IPS DF 6.9 (cell line): ENCODE measurements around the gene LARGE1.

ENCODE experiments used
- DNase-seq: peaks from one replicate; pipeline ENCODE4 v3.0.0-alpha.2; 2013; ENCODE audit warnings: low read depth, low spot score
- H3K27ac ChIP-seq: one replicate; pipeline ENCODE4 v1.5.1; 2013; ENCODE audit warnings: low read length, control low read depth
- H3K27me3 ChIP-seq: 2 replicates; pipeline ENCODE4 v1.6.1; 2013; ENCODE audit warnings: mild to moderate bottlenecking, low read length; ENCODE audit not compliant: control insufficient read depth, insufficient read depth
- H3K36me3 ChIP-seq: 2 replicates; pipeline ENCODE4 v1.6.1; 2013; ENCODE audit warnings: low read length; ENCODE audit not compliant: control insufficient read depth, insufficient read depth
- H3K4me1 ChIP-seq: 2 replicates; pipeline ENCODE4 v1.6.1; 2013; ENCODE audit warnings: low read length; ENCODE audit not compliant: control insufficient read depth, insufficient read depth
- H3K4me3 ChIP-seq: 2 replicates; pipeline ENCODE4 v1.5.1; 2013; ENCODE audit warnings: mild to moderate bottlenecking, low read length
- H3K9me3 ChIP-seq: 2 replicates; pipeline ENCODE4 v1.6.1; 2013; ENCODE audit warnings: low read length, inconsistent platforms; ENCODE audit not compliant: control insufficient read depth, insufficient read depth
- WGBS: extraction: QIAGEN DNeasy Blood & Tissue Kit; methylation state at CpG from one replicate; pipeline ENCODE4 v1.1.7; 2013; ENCODE audit warnings: mixed read lengths, missing lambda C conversion rate; ENCODE audit not compliant: insufficient read length, insufficient coverage; 5-methylcytosine and 5-hydroxymethylcytosine counted together

Gene LARGE1

GRCh38 chr22:33720166-33720878, 200.0 kb downstream of the LARGE1 start:
- no CpG with 5 or more reads among the region's 9 CpGs for WGBS
- DNase-seq: no peak
- H3K4me3 ChIP-seq: no peak overlapping the region

DNA sequence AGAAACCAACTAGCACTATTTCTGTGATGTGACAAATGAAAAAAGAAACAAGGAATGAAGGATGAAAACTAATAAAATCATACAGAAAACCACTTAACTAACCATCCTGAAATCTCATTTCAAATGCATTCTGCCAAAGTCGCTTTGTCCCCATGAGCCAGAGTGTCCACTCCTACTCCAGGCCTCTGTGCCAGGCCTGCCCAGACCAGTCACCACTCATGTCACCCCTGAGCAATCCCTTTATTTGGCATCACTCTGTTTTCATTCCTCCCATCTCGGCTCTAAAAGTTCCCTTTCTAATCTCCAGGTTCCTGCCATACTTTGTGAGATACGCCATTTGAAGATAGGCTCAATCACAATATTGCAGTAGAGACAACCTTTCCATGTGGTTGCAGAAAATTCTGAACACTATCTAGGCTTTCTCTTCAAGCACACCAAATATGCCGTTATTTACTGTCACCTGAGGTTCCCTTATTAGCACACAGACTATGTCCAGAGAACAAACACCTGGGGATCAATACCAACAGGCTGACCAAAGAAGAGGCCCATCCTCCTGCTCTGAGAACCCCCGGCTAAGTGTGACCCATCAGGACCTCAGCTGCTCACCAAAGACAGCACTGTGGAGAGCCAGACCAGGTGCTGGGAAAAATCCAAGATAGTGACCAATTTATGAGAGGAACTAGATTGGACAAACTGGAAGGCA, 202.4 kb downstream of the LARGE1 start:
- Histone ChIP-seq H3K9me3 (no peaks in the 10 kb centered on the region), H3K4me3 (no peak overlapping the region), H3K36me3 (no peaks in the 10 kb centered on the region), H3K4me1 (no peaks in the 10 kb centered on the region), H3K27me3 (no peaks in the 10 kb centered on the region), H3K27ac (no peak overlapping the region)
- no CpG with 5 or more reads among the region's 5 CpGs for WGBS
- no peak for DNase-seq

More at GRCh38 chr22:33720166-33720878, 200.0 kb downstream of the LARGE1 start:
- Histone ChIP-seq H3K27me3 (no peaks in the 10 kb centered on the region), H3K4me1 (peaks cover 4% of the 10 kb centered on the region; the same call in 1 of the 2 replicates), H3K9me3 (no peaks in the 10 kb centered on the region), H3K27ac (no peak overlapping the region), H3K36me3 (no peaks in the 10 kb centered on the region)

GRCh38 chr22:33715237-33715985, 204.9 kb downstream of the LARGE1 start:
- Histone ChIP-seq H3K9me3 (no peaks in the 10 kb centered on the region), H3K27me3 (no peaks in the 10 kb centered on the region), H3K4me3 (no peak overlapping the region), H3K36me3 (no peaks in the 10 kb centered on the region), H3K27ac (no peak overlapping the region), H3K4me1 (no peaks in the 10 kb centered on the region)
- no CpG with 5 or more reads among the region's 9 CpGs for WGBS
- DNase-seq: no peak

GRCh38 chr22:33710326-33710725, 209.9 kb downstream of the LARGE1 start:
- WGBS: no CpG with 5 or more reads among the region's 1 CpG
- Histone ChIP-seq H3K27ac (no peak overlapping the region), H3K36me3 (no peaks in the 10 kb centered on the region), H3K4me1 (no peaks in the 10 kb centered on the region), H3K9me3 (no peaks in the 10 kb centered on the region), H3K4me3 (no peak overlapping the region), H3K27me3 (no peaks in the 10 kb centered on the region)
- no peak for DNase-seq

DNA sequence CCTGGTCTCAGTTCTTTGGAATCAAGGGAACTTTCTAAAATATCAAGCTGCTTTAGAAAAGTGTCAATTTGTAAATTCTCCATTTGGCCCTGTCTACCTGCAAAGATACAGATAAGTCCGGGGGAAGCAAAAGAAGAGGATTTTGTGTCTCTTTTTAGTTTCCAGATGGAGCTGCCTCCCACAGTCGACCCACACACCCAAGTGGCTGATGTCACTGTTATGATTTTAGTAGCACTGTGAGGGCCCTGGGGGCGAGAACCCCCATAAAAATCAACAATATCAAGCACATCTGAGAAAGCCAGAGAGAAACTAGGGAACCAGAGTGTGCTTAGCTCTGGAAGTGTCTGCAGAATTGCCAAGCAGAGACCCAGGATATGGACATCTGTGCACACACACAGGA, 212.7 kb downstream of the LARGE1 start:
- no CpG with 5 or more reads among the region's 3 CpGs for WGBS
- Histone ChIP-seq H3K4me1 (no peaks in the 10 kb centered on the region), H3K36me3 (no peaks in the 10 kb centered on the region), H3K4me3 (no peak overlapping the region), H3K27ac (no peak overlapping the region), H3K27me3 (no peaks in the 10 kb centered on the region), H3K9me3 (no peaks in the 10 kb centered on the region)
- DNase-seq: no peak

- WGBS: no CpG with 5 or more reads among the region's 5 CpGs
Observed at GRCh38 chr22:33706100-33706499, 214.2 kb downstream of the LARGE1 start.

DNA sequence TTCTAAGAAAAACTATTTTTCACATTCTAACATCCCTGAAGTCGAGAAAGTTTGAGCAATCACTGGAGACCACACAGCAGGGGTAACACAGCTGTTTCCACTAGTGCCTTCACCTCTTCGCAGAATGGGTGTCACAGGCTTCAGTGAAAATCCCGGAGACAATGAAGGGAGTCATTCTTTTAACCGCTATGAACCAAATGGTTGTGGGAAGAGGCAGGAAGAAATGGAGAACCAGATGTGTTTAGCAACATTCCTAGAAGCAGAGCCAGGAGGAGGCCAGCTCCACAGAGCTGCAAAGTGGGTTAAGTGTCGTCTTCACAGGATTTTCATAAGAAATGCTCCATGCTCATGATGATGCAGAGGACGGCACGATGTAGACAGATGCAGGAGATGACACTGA, 221.1 kb downstream of the LARGE1 start:
- Histone ChIP-seq H3K27ac (no peak overlapping the region), H3K27me3 (no peaks in the 10 kb centered on the region), H3K9me3 (no peaks in the 10 kb centered on the region), H3K4me1 (no peaks in the 10 kb centered on the region), H3K36me3 (no peaks in the 10 kb centered on the region; the same call in 1 of the 2 replicates), H3K4me3 (no peak overlapping the region)
- DNase-seq: no peak
- no CpG with 5 or more reads among the region's 7 CpGs for WGBS

More at GRCh38 chr22:33706100-33706499, 214.2 kb downstream of the LARGE1 start:
- H3K9me3 ChIP-seq: no peaks in the 10 kb centered on the region
- H3K27ac ChIP-seq: no peak overlapping the region
- no peaks in the 10 kb centered on the region for H3K36me3 ChIP-seq
- DNase-seq: peak; percentile 13
- no peak overlapping the region for H3K4me3 ChIP-seq
- no peaks in the 10 kb centered on the region for H3K4me1 ChIP-seq
- H3K27me3 ChIP-seq: no peaks in the 10 kb centered on the region

- no peak overlapping the region for H3K27ac ChIP-seq
- no peak for DNase-seq
- no CpG with 5 or more reads among the region's 4 CpGs for WGBS
Observed at GRCh38 chr22:33697640-33698039, 222.6 kb downstream of the LARGE1 start.

DNA sequence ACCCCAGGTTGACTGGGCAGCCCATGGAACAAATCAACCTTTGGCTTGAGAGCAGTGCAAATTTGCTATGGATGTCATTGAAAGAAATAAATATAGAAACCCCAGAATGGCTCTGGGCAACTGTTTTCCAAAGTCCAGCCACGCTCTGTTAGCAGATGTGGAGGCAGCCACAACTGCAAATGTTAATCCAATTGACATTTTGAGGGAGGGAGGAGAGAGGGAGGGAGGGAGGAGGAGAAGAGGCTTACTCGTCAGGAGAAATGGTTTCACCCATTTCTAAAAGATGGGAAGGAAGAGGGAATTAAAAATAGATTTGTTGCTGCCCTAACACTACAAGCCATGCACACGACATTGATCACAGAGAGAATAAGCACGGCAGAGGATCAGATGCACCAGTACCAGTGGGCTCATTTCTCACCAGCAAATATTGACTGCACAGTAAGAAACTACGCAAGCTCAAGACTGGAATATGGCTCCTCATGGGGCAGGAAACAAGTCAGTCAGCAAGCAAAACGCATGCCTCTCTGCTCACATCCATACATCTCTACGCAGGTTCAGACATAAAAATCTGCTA, 229.1 kb downstream of the LARGE1 start:
- H3K9me3 ChIP-seq: no peaks in the 10 kb centered on the region
- WGBS: no CpG with 5 or more reads among the region's 7 CpGs

More at GRCh38 chr22:33697640-33698039, 222.6 kb downstream of the LARGE1 start:
- Histone ChIP-seq H3K9me3 (no peaks in the 10 kb centered on the region), H3K4me1 (no peaks in the 10 kb centered on the region), H3K4me3 (no peak overlapping the region), H3K36me3 (no peaks in the 10 kb centered on the region; the same call in 1 of the 2 replicates), H3K27me3 (no peaks in the 10 kb centered on the region)

DNA sequence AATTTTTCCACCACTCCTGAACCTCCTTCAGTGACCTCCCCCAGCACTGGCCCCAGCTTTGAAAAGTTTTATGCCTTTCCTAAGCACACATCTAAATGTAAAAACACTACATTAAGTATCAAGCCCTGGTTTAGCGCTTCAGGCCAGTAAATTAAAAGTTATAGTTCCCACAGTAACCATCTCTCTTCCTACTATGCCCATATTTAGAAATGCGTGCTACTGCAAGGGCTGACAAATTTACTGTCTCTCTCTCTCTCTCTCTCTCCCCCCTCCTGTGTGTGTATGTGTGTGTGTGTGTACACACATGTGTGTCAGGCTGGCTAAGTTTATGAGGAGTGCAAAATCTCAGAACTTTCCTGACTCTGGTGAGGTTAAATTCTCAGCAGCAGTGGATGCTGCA, 231.4 kb downstream of the LARGE1 start:
- no CpG with 5 or more reads among the region's 2 CpGs for WGBS
- Histone ChIP-seq H3K27me3 (no peaks in the 10 kb centered on the region), H3K4me1 (no peaks in the 10 kb centered on the region), H3K9me3 (no peaks in the 10 kb centered on the region), H3K4me3 (no peak overlapping the region), H3K27ac (no peak overlapping the region), H3K36me3 (no peaks in the 10 kb centered on the region)
- DNase-seq: no peak

More for the DNA sequence above, 229.1 kb downstream of the LARGE1 start:
- Histone ChIP-seq H3K36me3 (no peaks in the 10 kb centered on the region), H3K27me3 (no peaks in the 10 kb centered on the region), H3K4me3 (no peak overlapping the region), H3K4me1 (no peaks in the 10 kb centered on the region), H3K27ac (no peak overlapping the region)
- DNase-seq: no peak
